GM23338 (cell line): ENCODE measurements around the gene PRR36.

Source experiments
- CREB1 ChIP-seq: fragments of 250-450 bp; sonication (Bioruptor Pico); IDR thresholded peaks from 2 replicates; pipeline ENCODE4 v1.5.0; 2020; ENCODE audit warnings: low read depth, mild to moderate bottlenecking, moderate library complexity
- CTCF ChIP-seq, 2 experiments: fragments of 200-600 bp in 1 of 2; sonication (generic) in 1 of 2; conservative IDR thresholded peaks; 2 replicates each; pipeline versions ENCODE4 v1.5.1 to v1.6.1; 2016 to 2017; ENCODE audit warnings: antibody characterized with exemption in 2 of 2, low read depth in 2 of 2, mild to moderate bottlenecking in 2 of 2, moderate library complexity in 1 of 2
- EZH2 ChIP-seq: fragments of 200-600 bp; sonication (generic); IDR thresholded peaks from one replicate; pipeline ENCODE4 v1.8.0; 2017; ENCODE audit warnings: antibody characterized with exemption, mild to moderate bottlenecking, low read depth; ENCODE audit not compliant: unreplicated experiment
- EZH2phosphoT487 ChIP-seq: fragments of 200-600 bp; sonication (generic); IDR thresholded peaks from one replicate; pipeline ENCODE4 v1.8.1; 2018; ENCODE audit warnings: antibody characterized with exemption; ENCODE audit not compliant: unreplicated experiment
- JUNB ChIP-seq: IDR thresholded peaks from one replicate; pipeline ENCODE4 v1.6.1; 2016; ENCODE audit warnings: antibody characterized with exemption; ENCODE audit not compliant: unreplicated experiment
- POLR2AphosphoS5 ChIP-seq: IDR thresholded peaks from 2 replicates; pipeline ENCODE4 v1.6.1; 2016; ENCODE audit warnings: antibody characterized with exemption, low read depth
- REST ChIP-seq: IDR thresholded peaks from one replicate; pipeline ENCODE4 v1.6.1; 2018; ENCODE audit warnings: antibody characterized with exemption; ENCODE audit not compliant: unreplicated experiment
- ZNF114 ChIP-seq: fragments of 250-450 bp; sonication (Bioruptor Pico); IDR thresholded peaks from 2 replicates; pipeline ENCODE4 v1.5.0; 2020; ENCODE audit warnings: mild to moderate bottlenecking, moderate library complexity
- ZNF331 ChIP-seq: fragments of 250-450 bp; sonication (Bioruptor Pico); IDR thresholded peaks from 2 replicates; pipeline ENCODE4 v1.5.0; 2020; ENCODE audit warnings: low read depth, mild to moderate bottlenecking, moderate library complexity

DNA sequence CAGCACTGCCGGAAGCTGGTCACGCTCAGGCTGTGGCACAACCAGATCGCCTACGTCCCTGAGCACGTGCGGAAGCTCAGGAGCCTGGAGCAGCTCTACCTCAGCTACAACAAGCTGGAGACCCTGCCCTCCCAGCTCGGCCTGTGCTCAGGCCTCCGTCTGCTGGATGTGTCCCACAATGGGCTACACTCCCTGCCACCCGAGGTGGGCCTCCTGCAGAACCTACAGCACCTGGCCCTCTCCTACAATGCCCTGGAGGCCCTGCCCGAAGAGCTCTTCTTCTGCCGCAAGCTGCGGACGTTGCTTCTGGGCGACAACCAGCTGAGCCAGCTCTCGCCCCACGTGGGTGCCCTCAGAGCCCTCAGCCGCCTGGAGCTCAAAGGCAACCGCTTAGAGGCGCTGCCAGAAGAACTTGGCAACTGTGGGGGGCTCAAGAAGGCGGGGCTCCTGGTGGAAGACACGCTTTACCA lies 26.2 kb upstream of the PRR36 start:
- TF ChIP-seq CTCF (conservative IDR thresholded peaks at IDR 0.05; ENCODE audit: low read depth in 2 of 2) (no peak), EZH2phosphoT487 (no peak), POLR2AphosphoS5 (no peak), EZH2 (no peak), REST (no peak), ZNF114 (CRISPR knock-in tag) (no peak), CREB1 (no peak), ZNF331 (CRISPR knock-in tag) (no peak), JUNB (no peak)
